CD8-positive, alpha-beta memory T cell (primary cell): Measurements from ENCODE around the gene C6orf136. TPM values are rescaled to one million over a fixed set of nuclear protein-coding genes. Genes with fewer than 3 reads are reported as not detected.
"Not testable (repeated sequence)": the region's sequence is repeated elsewhere in the genome, so short reads cannot be mapped to it uniquely, and the experiment has no call there.

ENCODE experiments used
- CTCF ChIA-PET: fragments of 350-600 bp; sonication (Branson Sonifier 250); formaldehyde crosslinking; loops from one replicate; lab custom pipeline; 2021; ENCODE audit warnings: antibody characterized with exemption; lab: Charles Lee
- POLR2A ChIA-PET: fragments of 350-600 bp; sonication (Branson Sonifier 250); formaldehyde crosslinking; loops from one replicate; lab custom pipeline; 2021; ENCODE audit warnings: antibody characterized with exemption; lab: Charles Lee
- DNase-seq, 5 donors: peaks; one replicate each; pipeline versions ENCODE4 v3.0.0 to v3.0.0-alpha.2; 2020 to 2022; ENCODE audit warnings: mixed read lengths in 1 of 5
- H3K27ac ChIP-seq: one replicate; pipeline ENCODE4 v1.7.0; 2013; ENCODE audit warnings: low read depth, mild to moderate bottlenecking, low read length, moderate library complexity
- H3K27me3 ChIP-seq: 2 replicates; pipeline ENCODE4 v1.7.0; 2013; ENCODE audit warnings: low read length, mild to moderate bottlenecking; ENCODE audit not compliant: insufficient read depth, poor library complexity, severe bottlenecking
- H3K36me3 ChIP-seq: 2 replicates; pipeline ENCODE4 v1.7.0; 2013; ENCODE audit warnings: mild to moderate bottlenecking, low read length, moderate library complexity; ENCODE audit not compliant: insufficient read depth
- H3K4me1 ChIP-seq: 2 replicates; pipeline ENCODE4 v1.7.0; 2013; ENCODE audit warnings: mild to moderate bottlenecking, low read length, moderate library complexity; ENCODE audit not compliant: insufficient read depth
- H3K4me3 ChIP-seq: 2 replicates; pipeline ENCODE4 v1.7.0; 2013; ENCODE audit warnings: mild to moderate bottlenecking, low read length
- H3K9me3 ChIP-seq: 2 replicates; pipeline ENCODE4 v1.7.0; 2013; ENCODE audit warnings: mild to moderate bottlenecking, low read length
- H3K27ac Mint-ChIP-seq, 8 donors: one replicate each; pipeline ENCODE4 v1.8.0; 2020 to 2021; ENCODE audit warnings: mixed read lengths in 8 of 8, mild to moderate bottlenecking in 6 of 8, inconsistent platforms in 3 of 8, moderate library complexity in 3 of 8
- H3K27me3 Mint-ChIP-seq, 2 donors: one replicate each; pipeline ENCODE4 v1.8.0; 2020 to 2021; ENCODE audit warnings: mixed read lengths in 2 of 2, mild to moderate bottlenecking in 1 of 2, moderate library complexity in 1 of 2
- H3K36me3 Mint-ChIP-seq, 3 donors: one replicate each; pipeline ENCODE4 v1.8.0; 2020 to 2021; ENCODE audit warnings: mixed read lengths in 3 of 3, inconsistent platforms in 1 of 3, mild to moderate bottlenecking in 1 of 3
- H3K4me1 Mint-ChIP-seq, 3 donors: one replicate each; pipeline ENCODE4 v1.8.0; 2020 to 2021; ENCODE audit warnings: mixed read lengths in 3 of 3, inconsistent platforms in 1 of 3, mild to moderate bottlenecking in 1 of 3
- H3K4me3 Mint-ChIP-seq, 7 donors: one replicate each; pipeline ENCODE4 v1.8.0; 2020 to 2021; ENCODE audit warnings: mixed read lengths in 7 of 7, mild to moderate bottlenecking in 6 of 7, moderate library complexity in 4 of 7, inconsistent platforms in 2 of 7
- H3K9me3 Mint-ChIP-seq, 5 donors: one replicate each; pipeline ENCODE4 v1.8.0; 2020 to 2022; ENCODE audit warnings: mixed read lengths in 5 of 5, mild to moderate bottlenecking in 3 of 5, moderate library complexity in 2 of 5, inconsistent platforms in 1 of 5
- polyA plus RNA-seq: library from polyadenylated mRNA; unstranded; fragments of 300-500 nt; fragmentation: Illumina TruSeq; gene quantifications from one replicate; pipeline ENCODE4 v1.2.3, GENCODE V29; 2021
- total RNA-seq, 2 experiments: library from RNA; stranded (reverse); gene quantifications; one replicate each; pipeline ENCODE4 v1.2.3, GENCODE V29; 2021

C6orf136 gene
- total and polyA plus RNA-seq, 3 experiments from 2014 or later, result 11.8 to 42.2 (median 35.9) TPM

- POLR2A ChIA-PET, H3K27me3 Mint-ChIP-seq, H3K4me1 ChIP-seq, H3K27me3 ChIP-seq, DNase-seq, H3K27ac Mint-ChIP-seq, H3K4me3 ChIP-seq, H3K9me3 Mint-ChIP-seq, H3K27ac ChIP-seq, H3K9me3 ChIP-seq, CTCF ChIA-PET: not testable (repeated sequence)
- H3K36me3 ChIP-seq, result peaks cover 54% of the 10 kb centered on the region
- H3K4me3 Mint-ChIP-seq, result peak overlapping the region in 1 of 7 donors; percentile 37
- peaks cover 4 to 82% (median 14%) of the 10 kb centered on the region in 3 donors for H3K36me3 Mint-ChIP-seq
- H3K4me1 Mint-ChIP-seq, result peaks cover 15 to 23% (median 17%) of the 10 kb centered on the region in 3 donors
Measured at GRCh38 chr6:30666300-30666699, 19.4 kb downstream of the C6orf136 start.

GRCh38 chr6:30670760-30671527 is 24.0 kb downstream of the C6orf136 start:
- Mint-ChIP-seq H3K4me1 (peaks cover 27 to 38% (median 34%) of the 10 kb centered on the region in 3 donors), H3K9me3 (no peaks in the 10 kb centered on the region), H3K36me3 (peaks cover under 1 to 54% (median 7%) of the 10 kb centered on the region in 3 donors), H3K27ac (peak overlapping the region in 6 of 8 donors; percentile 10 to 93 (median 76)), H3K4me3 (peak overlapping the region; percentile 28 to 89 (median 74)), H3K27me3 (no peaks in the 10 kb centered on the region)
- POLR2A ChIA-PET, result no interaction called here
- Histone ChIP-seq H3K27ac (no peak overlapping the region), H3K4me3 (no peak overlapping the region), H3K9me3 (no peaks in the 10 kb centered on the region), H3K36me3 (peaks cover 25% of the 10 kb centered on the region), H3K27me3 (no peaks in the 10 kb centered on the region), H3K4me1 (peaks cover 18% of the 10 kb centered on the region)
- no peak for DNase-seq
- CTCF ChIA-PET, result interaction anchor here (1.6 to 17.6 kb wide), 6 partner anchors 12 to 189 kb away, joined by 4 to 697 read pairs (median 14); partner anchors contain the start of genes MDC1 and TUBB

- ChIA-PET CTCF (interaction anchor here (0.6 to 17.6 kb wide), 24 partner anchors 10 to 252 kb away, joined by 3 to 697 read pairs (median 4); partner anchors contain the start of genes ABCF1, MDC1, MRPS18B and TUBB), POLR2A (interaction anchor here (0.7 to 1.1 kb wide), 5 partner anchors 15 to 58 kb away, joined by 3 to 5 read pairs (median 4); partner anchors contain the start of genes ATAT1, MDC1, MRPS18B and PPP1R10)
- peak within 1 kb of the TSS; percentile 80 for H3K4me3 ChIP-seq
- H3K36me3 ChIP-seq, result peaks cover 38% of the 10 kb centered on the region
- no peaks in the 10 kb centered on the region for H3K27me3 ChIP-seq
- H3K4me3 Mint-ChIP-seq, result peak within 1 kb of the TSS; percentile 77 to 97 (median 89)
- peak within 1 kb of the TSS; percentile 67 for H3K27ac ChIP-seq
- peaks cover 18% of the 10 kb centered on the region for H3K4me1 ChIP-seq
- no peaks in the 10 kb centered on the region for H3K9me3 Mint-ChIP-seq
- H3K27ac Mint-ChIP-seq, result peak within 1 kb of the TSS; percentile 74 to 92 (median 86)
- peak; percentile 82 to 92 (median 84) for DNase-seq
- no peaks in the 10 kb centered on the region for H3K9me3 ChIP-seq
- no peaks in the 10 kb centered on the region for H3K27me3 Mint-ChIP-seq
- H3K36me3 Mint-ChIP-seq, result peaks cover 8 to 56% (median 14%) of the 10 kb centered on the region in 3 donors
- peaks cover 30 to 42% (median 40%) of the 10 kb centered on the region in 3 donors for H3K4me1 Mint-ChIP-seq
Measured at GRCh38 chr6:30672445-30673253, 25.7 kb downstream of the C6orf136 start, which contains the start of gene DHX16. TSS of gene DHX16 (minus strand) at chr6:30673006. CDS start at chr6:30672841, 165 bp downstream.

- POLR2A ChIA-PET, result interaction anchor here (1.0 kb wide), 1 partner anchor 45 kb away, joined by 4 read pairs; no protein-coding TSS in a partner anchor
- Histone ChIP-seq H3K4me1 (peaks cover 40% of the 10 kb centered on the region), H3K36me3 (peaks cover 30% of the 10 kb centered on the region)
Measured at GRCh38 chr6:30676660-30677285, 29.8 kb downstream of the C6orf136 start.

GRCh38 chr6:30678964-30679726 is 32.2 kb downstream of the C6orf136 start:
- H3K27ac ChIP-seq, result peak overlapping the region; percentile 53
- POLR2A ChIA-PET, result interaction anchor here (0.6 to 8.1 kb wide), 9 partner anchors 9 to 137 kb away, joined by 3 to 142 read pairs (median 6); partner anchors contain the start of genes MDC1 and TUBB
- peak overlapping the region; percentile 95 to 100 (median 99) for H3K4me3 Mint-ChIP-seq

More at GRCh38 chr6:30676660-30677285, 29.8 kb downstream of the C6orf136 start:
- no peak overlapping the region for H3K27ac ChIP-seq
- Mint-ChIP-seq H3K4me3 (peak overlapping the region in 2 of 7 donors; percentile 68 to 69), H3K27me3 (no peaks in the 10 kb centered on the region), H3K27ac (peak overlapping the region in 5 of 8 donors; percentile 47 to 83 (median 77)), H3K9me3 (no peaks in the 10 kb centered on the region), H3K36me3 (peaks cover 12 to 60% (median 14%) of the 10 kb centered on the region in 3 donors), H3K4me1 (peaks cover 43 to 50% (median 49%) of the 10 kb centered on the region in 3 donors)
- H3K4me3 ChIP-seq, result no peak overlapping the region
- CTCF ChIA-PET, result interaction anchor here (1.5 to 17.6 kb wide), 3 partner anchors 27 to 135 kb away, joined by 4 to 697 read pairs (median 21); partner anchors contain the start of genes MDC1 and TUBB
- H3K9me3 ChIP-seq, result no peaks in the 10 kb centered on the region
- DNase-seq, result no peak
- H3K27me3 ChIP-seq, result no peaks in the 10 kb centered on the region

GRCh38 chr6:30679765-30680535 is 33.0 kb downstream of the C6orf136 start:
- ChIA-PET CTCF (interaction anchor here (0.7 to 17.6 kb wide), 28 partner anchors 8 to 400 kb away, joined by 3 to 697 read pairs (median 5); partner anchors contain the start of genes MDC1, MRPS18B, NRM and TUBB), POLR2A (interaction anchor here (0.7 to 8.1 kb wide), 7 partner anchors 19 to 115 kb away, joined by 3 to 142 read pairs (median 6); partner anchors contain the start of genes MDC1 and TUBB)
- Histone ChIP-seq H3K4me3 (peak overlapping the region; percentile 92), H3K4me1 (peaks cover 38% of the 10 kb centered on the region), H3K36me3 (peaks cover 30% of the 10 kb centered on the region), H3K27me3 (no peaks in the 10 kb centered on the region), H3K9me3 (no peaks in the 10 kb centered on the region), H3K27ac (peak overlapping the region; percentile 53)
- peak overlapping the region; percentile 80 to 100 (median 99) for H3K27ac Mint-ChIP-seq
- peak overlapping the region; percentile 95 to 100 (median 99) for H3K4me3 Mint-ChIP-seq
- DNase-seq, result no peak
- no peaks in the 10 kb centered on the region for H3K27me3 Mint-ChIP-seq
- peaks cover 42 to 51% (median 44%) of the 10 kb centered on the region in 3 donors for H3K4me1 Mint-ChIP-seq
- H3K36me3 Mint-ChIP-seq, result peaks cover 16 to 81% (median 23%) of the 10 kb centered on the region in 3 donors
- no peaks in the 10 kb centered on the region for H3K9me3 Mint-ChIP-seq

More at GRCh38 chr6:30678964-30679726, 32.2 kb downstream of the C6orf136 start:
- H3K9me3 Mint-ChIP-seq, result no peaks in the 10 kb centered on the region
- peaks cover 42 to 51% (median 44%) of the 10 kb centered on the region in 3 donors for H3K4me1 Mint-ChIP-seq
- CTCF ChIA-PET, result interaction anchor here (0.5 to 17.6 kb wide), 56 partner anchors 9 to 400 kb away, joined by 3 to 697 read pairs (median 4); partner anchors contain the start of genes IER3, MDC1, MRPS18B and NRM
- peaks cover 38% of the 10 kb centered on the region for H3K4me1 ChIP-seq
- H3K36me3 ChIP-seq, result peaks cover 30% of the 10 kb centered on the region
- peak; percentile 86 to 93 (median 90) for DNase-seq
- peak overlapping the region; percentile 80 to 100 (median 99) for H3K27ac Mint-ChIP-seq
- peaks cover 16 to 75% (median 22%) of the 10 kb centered on the region in 3 donors for H3K36me3 Mint-ChIP-seq
- no peaks in the 10 kb centered on the region for H3K27me3 Mint-ChIP-seq
- peak overlapping the region; percentile 92 for H3K4me3 ChIP-seq
- H3K27me3 ChIP-seq, result no peaks in the 10 kb centered on the region
- H3K9me3 ChIP-seq, result no peaks in the 10 kb centered on the region
